Bronchial smooth muscle cell (primary cell): ENCODE results near the gene FAM81B. TPM values are rescaled to one million over a fixed set of nuclear protein-coding genes. Genes with fewer than 3 reads are reported as not detected.

Experiments
- total RNA-seq: library from RNA; depleted of rRNA; stranded (reverse); fragments of >200 nt; gene quantifications from 2 replicates; pipeline ENCODE4 v1.2.1, GENCODE V29; 2014

FAM81B gene
- total RNA-seq: not detected in 2 replicates

GRCh38 chr5:95390812-95391492 lies at the start of gene FAM81B:
TSS of gene FAM81B (plus strand) at chr5:95391366. CDS start at chr5:95391390, 24 bp downstream.

Other genes with a start within 250 kb of the FAM81B start
- gene MCTP1, start 106.3 kb upstream of the FAM81B start, total RNA-seq: 0.69 and 4.4 TPM in 2 replicates
- gene SKIC3, start 163.6 kb downstream of the FAM81B start, total RNA-seq: 117 and 149 TPM in 2 replicates
- 7.1 and 8.5 TPM in 2 replicates for gene ARSK, start 163.7 kb downstream of the FAM81B start, total RNA-seq
- under 0.01 and 0.32 TPM in 2 replicates for gene GPR150, start 228.7 kb downstream of the FAM81B start, total RNA-seq